Uterus (tissue), 4 donors: Measurements from ENCODE around the gene AHCYL1. TPM values are rescaled to one million over a fixed set of nuclear protein-coding genes. Genes with fewer than 3 reads are reported as not detected.

Experiments
- DNase-seq, 2 donors: peaks; one replicate each; pipeline ENCODE4 v3.0.0-alpha.2; 2019 to 2020
- H3K27ac ChIP-seq, 2 donors: fragments of 200-600 bp; sonication (generic); 1 replicate in 1 of 2; 2 replicates in 1 of 2; pipeline ENCODE4 v1.5.1; 2016 to 2018
- H3K27me3 ChIP-seq, 2 donors: fragments of 200-600 bp; sonication (generic); one replicate each; pipeline ENCODE4 v1.5.1; 2018 to 2019; ENCODE audit warnings: control low read depth in 1 of 2
- H3K36me3 ChIP-seq, 2 donors: fragments of 200-600 bp; sonication (generic); one replicate each; pipeline ENCODE4 v1.5.1; 2019; ENCODE audit warnings: control low read depth in 1 of 2
- H3K4me1 ChIP-seq, 2 donors: fragments of 200-600 bp; sonication (generic); one replicate each; pipeline ENCODE4 v1.5.1; 2018 to 2019; ENCODE audit warnings: control low read depth in 1 of 2
- H3K4me3 ChIP-seq, 2 donors: fragments of 200-600 bp; sonication (generic); 1 replicate in 1 of 2; 2 replicates in 1 of 2; pipeline ENCODE4 v1.5.1; 2018 to 2019; ENCODE audit warnings: mild to moderate bottlenecking in 1 of 2
- H3K9me3 ChIP-seq, 2 donors: fragments of 200-600 bp; sonication (generic); one replicate each; pipeline ENCODE4 v1.5.1; 2019; ENCODE audit warnings: control low read depth in 1 of 2
- POLR2A ChIP-seq, 2 donors: fragments of 450-650 bp; IDR thresholded peaks; one replicate each; pipeline ENCODE4 v1.6.1; 2016; ENCODE audit warnings: antibody characterized with exemption in 2 of 2, mild to moderate bottlenecking in 1 of 2, moderate library complexity in 1 of 2
- intact Hi-C: fragments of 100-400 bp; cut with DNase I; formaldehyde crosslinking; loops from one replicate; pipeline ENCODE4 v1.15.1; 2023; ENCODE audit warnings: low total_unique reads
- total RNA-seq, 4 donors: library from RNA; depleted of rRNA in 3 of 4; stranded (reverse); fragments of >200 nt in 3 of 4; gene quantifications; one replicate each; pipeline versions ENCODE4 v1.1.0 to v1.2.4, GENCODE V29; 2014 to 2023
- TF ChIP-seq, protein P1 (sequence below), 4 experiments: fragments of 200-600 bp in 2 of 4; fragments of 450-650 bp in 2 of 4; sonication (generic) in 2 of 4; IDR thresholded peaks; one replicate each; pipeline ENCODE4 v1.5.1; 2016 to 2019; ENCODE audit warnings: antibody characterized with exemption in 4 of 4, mild to moderate bottlenecking in 2 of 4, moderate library complexity in 1 of 4
- donor health status: DM: yes; HTN: yes; CAD: no.

Gene AHCYL1
- 100 to 1,000 TPM in 1 of 4 donors, 10 to 100 TPM in 3; 51.2 to 183 (median 70.2) TPM for total RNA-seq

DNA sequence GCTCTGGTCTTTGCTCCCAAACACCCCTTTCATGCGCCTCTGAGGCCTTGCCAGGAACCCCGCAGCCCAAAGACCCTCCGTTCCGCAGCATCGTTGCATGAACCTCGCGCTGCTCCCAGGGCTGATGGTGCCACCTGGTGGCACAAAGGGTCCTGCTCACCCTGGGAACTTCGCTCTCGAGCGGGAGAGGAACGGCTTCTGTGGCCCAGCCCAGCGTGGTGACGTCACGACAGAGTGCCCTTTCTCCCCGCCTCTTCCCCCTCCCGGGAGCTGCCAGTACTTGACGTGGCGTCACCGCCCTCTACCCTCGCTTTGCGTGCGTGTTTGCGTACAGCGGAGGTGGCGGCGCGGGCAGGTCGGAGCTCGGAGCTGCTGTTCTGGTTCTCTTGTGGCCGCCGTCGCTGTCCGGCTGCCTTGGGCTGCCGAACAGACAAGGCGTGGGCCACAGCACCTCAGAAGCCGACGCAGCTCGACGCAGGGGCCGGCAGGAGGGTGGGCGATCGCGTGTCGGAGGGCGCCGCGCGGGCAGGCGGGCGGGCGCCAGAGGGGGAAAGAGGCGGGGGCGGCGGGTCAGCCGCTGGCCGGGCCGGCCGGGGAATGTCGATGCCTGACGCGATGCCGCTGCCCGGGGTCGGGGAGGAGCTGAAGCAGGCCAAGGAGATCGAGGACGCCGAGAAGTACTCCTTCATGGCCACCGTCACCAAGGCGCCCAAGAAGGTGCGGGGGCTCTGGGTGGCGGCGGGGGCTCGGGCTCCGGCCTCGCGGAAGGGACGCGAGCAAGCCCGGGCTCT, at the start of gene AHCYL1:
Gene AHCYL1 (plus strand): TSS at position 310 of the 791 bp plus-strand sequence. CDS start 288 bp downstream, at position 598.
- Histone ChIP-seq H3K4me1 (no peaks in the 10 kb centered on the region), H3K9me3 (no peaks in the 10 kb centered on the region), H3K27me3 (no peaks in the 10 kb centered on the region), H3K36me3 (no peaks in the 10 kb centered on the region), H3K27ac (peak within 1 kb of the TSS; percentile 97), H3K4me3 (peak within 1 kb of the TSS; percentile 65 to 88)
- TF ChIP-seq, protein P1, sequence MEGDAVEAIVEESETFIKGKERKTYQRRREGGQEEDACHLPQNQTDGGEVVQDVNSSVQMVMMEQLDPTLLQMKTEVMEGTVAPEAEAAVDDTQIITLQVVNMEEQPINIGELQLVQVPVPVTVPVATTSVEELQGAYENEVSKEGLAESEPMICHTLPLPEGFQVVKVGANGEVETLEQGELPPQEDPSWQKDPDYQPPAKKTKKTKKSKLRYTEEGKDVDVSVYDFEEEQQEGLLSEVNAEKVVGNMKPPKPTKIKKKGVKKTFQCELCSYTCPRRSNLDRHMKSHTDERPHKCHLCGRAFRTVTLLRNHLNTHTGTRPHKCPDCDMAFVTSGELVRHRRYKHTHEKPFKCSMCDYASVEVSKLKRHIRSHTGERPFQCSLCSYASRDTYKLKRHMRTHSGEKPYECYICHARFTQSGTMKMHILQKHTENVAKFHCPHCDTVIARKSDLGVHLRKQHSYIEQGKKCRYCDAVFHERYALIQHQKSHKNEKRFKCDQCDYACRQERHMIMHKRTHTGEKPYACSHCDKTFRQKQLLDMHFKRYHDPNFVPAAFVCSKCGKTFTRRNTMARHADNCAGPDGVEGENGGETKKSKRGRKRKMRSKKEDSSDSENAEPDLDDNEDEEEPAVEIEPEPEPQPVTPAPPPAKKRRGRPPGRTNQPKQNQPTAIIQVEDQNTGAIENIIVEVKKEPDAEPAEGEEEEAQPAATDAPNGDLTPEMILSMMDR (IDR thresholded peaks at IDR 0.05), result peak; percentile 96 to 99 (median 99)
- peak; percentile 99 for TF ChIP-seq POLR2A (IDR thresholded peaks at IDR 0.05)
- DNase-seq, result peak; percentile 99
- intact Hi-C loops, result loop anchor here (10.0 kb wide), 1 partner anchor 330 kb away; the partner anchor contains the start of gene GSTM4

DNA sequence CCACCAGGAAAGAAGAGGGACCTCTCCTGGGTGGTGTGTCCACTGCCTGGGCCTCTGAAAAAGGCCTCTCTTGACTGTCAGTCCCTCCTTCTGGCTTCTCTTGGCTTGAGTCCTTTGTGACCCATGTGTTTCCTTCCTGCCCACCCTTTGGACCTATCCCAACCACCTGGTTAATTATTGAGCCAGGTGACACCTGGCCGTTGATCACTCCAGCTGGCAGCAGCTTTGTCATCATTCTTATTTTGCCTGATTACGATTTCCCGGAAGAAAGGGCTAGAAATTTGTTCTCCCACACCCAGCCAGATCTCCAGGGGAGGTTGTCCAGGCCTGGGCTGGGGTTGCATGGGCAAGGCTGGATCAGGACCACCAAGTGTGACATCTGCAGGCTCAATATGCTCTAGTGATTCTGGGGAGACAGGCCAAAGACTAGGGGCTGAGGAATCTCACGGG, 49.1 kb upstream of the AHCYL1 start:
- H3K36me3 ChIP-seq, result no peaks in the 10 kb centered on the region
- intact Hi-C loops, result no loop called here
- H3K9me3 ChIP-seq, result peaks cover 0 to 11% of the 10 kb centered on the region in 2 donors
- no peaks in the 10 kb centered on the region for H3K4me1 ChIP-seq
- no peaks in the 10 kb centered on the region for H3K27me3 ChIP-seq
- TF ChIP-seq POLR2A (IDR thresholded peaks at IDR 0.05), result no peak
- TF ChIP-seq, protein P1 (IDR thresholded peaks at IDR 0.05), result no peak
- H3K27ac ChIP-seq, result no peak overlapping the region
- DNase-seq, result no peak
- no peak overlapping the region for H3K4me3 ChIP-seq

DNA sequence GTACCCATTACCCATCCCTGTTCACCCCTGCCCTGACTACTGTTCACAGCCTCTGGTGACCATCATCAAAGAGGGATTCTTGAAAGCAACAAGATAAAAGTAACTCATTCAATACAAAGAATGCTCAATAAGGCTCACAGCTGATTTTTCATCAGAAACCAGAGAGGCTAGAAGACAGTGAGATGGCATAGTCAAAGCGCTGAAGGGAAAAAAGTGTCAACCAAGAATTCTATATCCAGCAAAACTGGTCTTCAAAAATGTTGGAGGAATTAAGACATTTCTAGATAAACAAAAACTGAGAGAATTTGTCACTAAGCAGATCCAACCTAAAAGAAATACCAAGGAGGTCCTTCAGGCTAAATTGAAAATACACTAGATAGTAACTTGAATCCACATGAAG, 46.8 kb upstream of the AHCYL1 start:
- Histone ChIP-seq H3K4me1 (no peaks in the 10 kb centered on the region), H3K27me3 (no peaks in the 10 kb centered on the region), H3K9me3 (peaks cover 0 to 11% of the 10 kb centered on the region in 2 donors), H3K36me3 (no peaks in the 10 kb centered on the region), H3K27ac (no peak overlapping the region), H3K4me3 (no peak overlapping the region)
- intact Hi-C loops, result no loop called here
- no peak for DNase-seq
- TF ChIP-seq, protein P1 (IDR thresholded peaks at IDR 0.05), result no peak
- no peak for TF ChIP-seq POLR2A (IDR thresholded peaks at IDR 0.05)

DNA sequence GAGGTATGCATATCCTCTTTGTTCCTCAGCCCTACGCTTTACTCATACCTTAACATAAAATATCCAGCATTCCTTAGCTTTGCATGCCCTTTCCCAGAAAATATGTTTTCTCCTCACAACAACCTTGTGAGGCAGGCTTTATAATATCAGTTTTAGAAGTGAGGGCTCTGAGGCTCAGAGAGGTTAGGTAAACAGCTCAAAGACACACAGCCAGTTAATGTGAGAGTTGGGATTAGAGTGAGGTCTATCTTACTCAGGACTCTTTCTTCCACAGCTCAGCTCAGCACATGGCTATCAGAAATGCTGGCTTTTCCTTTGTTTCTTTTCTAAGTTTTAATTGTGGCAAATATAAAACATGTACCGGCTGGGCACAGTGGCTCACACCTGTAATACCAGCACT, 46.0 kb upstream of the AHCYL1 start:
- no peak for TF ChIP-seq POLR2A (IDR thresholded peaks at IDR 0.05)
- TF ChIP-seq, protein P1 (IDR thresholded peaks at IDR 0.05), result no peak
- no peak for DNase-seq
- intact Hi-C loops, result no loop called here
- H3K4me3 ChIP-seq, result no peak overlapping the region
- H3K4me1 ChIP-seq, result no peaks in the 10 kb centered on the region
- H3K27ac ChIP-seq, result no peak overlapping the region
- peaks cover 0 to 11% of the 10 kb centered on the region in 2 donors for H3K9me3 ChIP-seq
- no peaks in the 10 kb centered on the region for H3K36me3 ChIP-seq
- H3K27me3 ChIP-seq, result no peaks in the 10 kb centered on the region

DNA sequence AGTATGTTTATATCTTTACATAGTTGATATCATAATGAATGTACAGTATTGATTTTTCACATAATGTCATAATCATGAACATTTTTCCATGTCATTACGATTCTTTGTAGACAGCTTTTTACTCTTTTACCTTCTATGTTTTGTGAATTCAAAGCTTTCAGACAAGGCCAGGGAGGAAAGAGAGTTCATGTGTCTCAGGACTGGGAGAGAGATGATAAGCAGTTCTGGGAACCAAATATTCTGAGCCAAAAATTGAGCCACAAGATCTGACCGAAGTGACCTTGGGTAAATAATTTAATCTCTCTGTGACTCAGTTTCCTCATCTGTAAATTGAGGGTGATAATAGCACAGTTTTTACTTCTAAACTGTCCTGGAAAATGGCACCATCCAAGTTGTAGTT, 42.1 kb upstream of the AHCYL1 start:
- Histone ChIP-seq H3K4me3 (no peak overlapping the region), H3K4me1 (no peaks in the 10 kb centered on the region), H3K9me3 (peaks cover 0 to 7% of the 10 kb centered on the region in 2 donors), H3K27ac (no peak overlapping the region), H3K27me3 (no peaks in the 10 kb centered on the region), H3K36me3 (no peaks in the 10 kb centered on the region)
- TF ChIP-seq, protein P1 (IDR thresholded peaks at IDR 0.05), result no peak
- no peak for TF ChIP-seq POLR2A (IDR thresholded peaks at IDR 0.05)
- no peak for DNase-seq
- intact Hi-C loops, result no loop called here
